ENCODE data around the gene KISS1R.
A peak's percentile ranks its signal among the peaks of the same experiment; 100 is the strongest.

Gene KISS1R

DNA sequence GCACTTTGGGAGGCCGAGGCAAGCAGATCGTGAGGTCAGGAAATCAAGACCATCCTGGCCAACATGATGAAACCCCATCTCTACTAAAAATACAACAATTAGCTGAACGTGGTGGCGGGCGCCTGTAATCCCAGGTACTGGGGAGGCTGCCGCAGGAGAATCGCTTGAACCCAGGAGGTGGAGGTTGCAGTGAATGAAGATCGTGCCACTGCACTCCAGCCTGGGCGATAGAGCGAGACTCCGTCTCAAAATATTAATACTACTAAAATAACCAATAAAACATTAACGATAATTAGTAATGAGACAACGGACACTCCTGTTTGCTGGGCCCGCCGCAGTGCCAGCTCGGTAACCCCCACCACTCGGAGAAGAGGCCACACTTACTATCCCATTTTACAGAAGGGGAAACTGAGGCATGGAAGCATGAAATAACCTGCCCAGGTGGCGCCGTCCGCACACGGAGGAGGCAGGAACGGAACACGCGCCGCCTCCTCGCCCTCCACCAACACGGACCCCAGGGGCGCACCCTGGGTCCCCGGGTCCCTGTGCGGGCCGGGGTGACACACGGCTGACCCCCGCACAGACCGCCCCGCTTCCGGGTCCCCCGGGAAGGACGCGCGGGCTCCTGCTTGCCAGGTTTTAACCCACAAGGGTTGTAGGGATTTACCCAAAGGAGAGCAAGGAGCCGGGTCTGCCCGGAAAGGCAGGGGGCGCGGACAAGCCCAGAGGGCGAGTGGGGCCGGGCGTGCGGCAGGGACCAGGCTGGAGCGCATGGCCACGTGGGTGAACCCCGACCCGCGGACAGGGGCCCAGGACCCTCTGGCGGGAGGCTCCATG is 5.7 kb upstream of the KISS1R start:
- no peaks in the 10 kb centered on the region for H3K36me3 ChIP-seq
- peaks cover 2% of the 10 kb centered on the region for H3K27me3 ChIP-seq
- H3K4me1 ChIP-seq, result no peaks in the 10 kb centered on the region
- H3K9me3 ChIP-seq, result no peaks in the 10 kb centered on the region
- H3K4me3 ChIP-seq (ENCODE audit: low read depth, low read length), result no peak overlapping the region
- TF ChIP-seq CTCF (IDR thresholded peaks at IDR 0.05; ENCODE audit: low read depth, low read length), result no peak
- no peak for DNase-seq

DNA sequence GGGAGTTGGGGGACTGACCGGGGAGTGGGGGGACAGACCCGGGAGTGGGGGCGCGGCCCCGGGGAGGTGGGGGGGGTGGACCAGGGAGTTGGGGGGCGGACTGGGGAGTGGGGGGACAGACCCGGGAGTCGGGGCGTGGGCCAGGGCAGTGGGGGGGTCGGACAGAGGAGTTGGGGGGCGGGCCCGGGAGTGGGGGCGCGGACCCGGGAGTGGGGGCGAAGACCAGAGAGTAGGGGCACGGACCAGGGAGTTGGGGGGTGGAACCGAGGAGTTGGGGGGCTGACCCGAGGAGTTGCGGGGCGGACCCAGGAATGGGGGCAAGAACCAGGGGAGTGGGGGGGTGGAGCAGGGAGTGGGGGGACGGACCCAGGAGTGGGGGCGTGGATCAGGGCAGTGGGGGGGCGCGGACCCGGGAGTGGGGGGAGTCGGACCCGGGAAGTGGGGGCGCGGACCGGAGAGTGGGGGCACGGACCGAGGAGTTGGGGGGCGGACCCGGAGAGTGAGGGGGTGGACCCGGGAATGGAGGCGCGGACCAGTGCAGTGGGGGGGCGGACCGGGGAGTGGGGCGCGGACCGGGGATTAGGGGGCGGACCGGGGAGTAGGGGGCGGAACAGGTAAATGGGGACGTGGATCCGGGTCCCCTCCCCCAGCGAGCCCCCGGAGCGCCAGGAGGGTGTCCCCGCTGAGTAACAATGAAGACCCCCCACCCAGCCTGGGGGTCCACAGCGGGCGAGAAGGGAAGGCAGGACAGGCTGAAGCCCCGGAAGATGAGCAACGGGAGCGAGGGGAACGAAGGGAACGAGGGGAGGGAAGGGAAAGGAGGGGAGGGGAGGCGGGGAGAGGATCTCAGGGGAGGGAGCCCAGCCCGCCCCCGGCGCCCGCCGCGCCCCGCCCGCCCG is 4.7 kb upstream of the KISS1R start:
- peaks cover 11% of the 10 kb centered on the region for H3K27me3 ChIP-seq
- no peak for DNase-seq
- H3K4me1 ChIP-seq, result no peaks in the 10 kb centered on the region
- no peak for TF ChIP-seq CTCF (IDR thresholded peaks at IDR 0.05; ENCODE audit: low read depth, low read length)
- peak overlapping the region; percentile 66 for H3K4me3 ChIP-seq (ENCODE audit: low read depth, low read length)
- H3K9me3 ChIP-seq, result no peaks in the 10 kb centered on the region
- H3K36me3 ChIP-seq, result no peaks in the 10 kb centered on the region

DNA sequence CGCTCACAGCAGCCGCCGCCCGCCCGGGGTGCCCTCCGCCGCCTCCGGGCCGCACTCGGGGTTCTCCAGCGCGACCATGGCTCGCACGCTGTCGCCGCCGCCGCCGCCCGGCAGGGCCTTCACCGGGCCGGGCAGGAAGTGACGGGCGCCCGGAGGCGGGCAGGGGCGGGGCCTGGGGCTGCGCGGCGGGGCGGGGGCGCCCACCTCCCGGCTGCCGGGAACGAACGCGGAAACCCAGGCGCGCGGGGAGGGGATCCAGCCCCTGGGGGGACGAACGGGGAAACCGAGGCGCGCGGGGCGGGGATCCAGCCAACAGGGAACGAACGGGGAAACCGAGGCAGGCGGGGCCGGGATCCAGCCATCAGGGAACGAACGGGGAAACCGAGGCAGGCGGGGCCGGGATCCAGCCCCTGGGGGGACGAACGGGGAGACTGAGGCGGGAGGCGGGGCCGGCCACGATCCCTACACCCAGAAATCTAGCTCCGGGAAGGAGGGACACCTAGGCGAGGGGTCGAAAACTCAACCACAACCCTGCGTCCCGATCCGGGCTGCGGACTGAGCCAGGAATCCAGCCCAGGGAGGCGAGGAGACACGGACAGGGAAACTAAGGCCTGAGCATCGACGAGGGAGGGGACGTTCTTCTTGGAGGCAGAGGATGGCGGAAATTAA is 3.9 kb upstream of the KISS1R start, which contains the start of gene R3HDM4:
R3HDM4 (minus strand) TSS at position 140 of the 669 bp plus-strand sequence; CDS start at position 78, 62 bp downstream.
- H3K27me3 ChIP-seq, result peaks cover 19% of the 10 kb centered on the region
- TF ChIP-seq CTCF (IDR thresholded peaks at IDR 0.05; ENCODE audit: low read depth, low read length), result no peak
- no peaks in the 10 kb centered on the region for H3K36me3 ChIP-seq
- DNase-seq, result peak; percentile 82
- H3K4me3 ChIP-seq (ENCODE audit: low read depth, low read length), result peak within 1 kb of the TSS; percentile 66
- no peaks in the 10 kb centered on the region for H3K9me3 ChIP-seq
- H3K4me1 ChIP-seq, result no peaks in the 10 kb centered on the region

DNA sequence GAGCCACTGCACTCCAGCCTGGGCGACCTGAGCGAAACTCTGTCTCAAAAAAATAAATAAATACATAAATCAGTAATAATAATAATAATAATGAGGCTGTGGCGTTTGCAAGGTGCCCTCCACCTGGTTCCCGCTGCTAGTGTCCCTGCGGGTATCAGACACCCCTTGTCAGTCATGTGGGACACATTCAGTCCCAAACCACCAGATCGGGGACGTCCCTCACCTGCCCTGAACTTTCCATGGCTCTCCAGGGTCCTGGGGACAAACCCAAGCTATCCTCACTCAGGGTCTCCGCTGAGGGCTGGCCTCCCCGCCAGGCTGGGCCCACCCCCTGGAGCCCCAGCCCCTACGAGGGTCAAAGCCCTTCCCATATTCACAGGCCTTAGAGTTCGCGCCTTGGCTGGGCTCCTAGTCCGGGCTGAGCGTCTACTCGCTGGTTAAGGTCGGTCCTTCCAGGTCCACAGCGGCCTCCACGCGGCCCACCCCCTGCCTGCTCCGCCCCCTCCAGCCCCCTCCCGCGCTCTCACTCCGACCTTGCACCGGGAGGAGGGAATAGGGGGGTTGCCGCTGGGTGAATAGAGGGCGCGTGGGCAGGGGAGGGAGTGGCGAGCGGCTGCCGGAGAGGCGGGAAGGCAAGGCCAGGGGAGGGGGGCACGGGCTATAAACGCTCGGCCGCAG is 349 bp upstream of the KISS1R start:
- DNase-seq, result no peak
- H3K4me3 ChIP-seq (ENCODE audit: low read depth, low read length), result no peak overlapping the region; the same call in 1 of the 2 replicates
- H3K27me3 ChIP-seq, result peaks cover 48% of the 10 kb centered on the region
- H3K36me3 ChIP-seq, result no peaks in the 10 kb centered on the region
- TF ChIP-seq CTCF (IDR thresholded peaks at IDR 0.05; ENCODE audit: low read depth, low read length), result no peak
- no peaks in the 10 kb centered on the region for H3K4me1 ChIP-seq
- no peaks in the 10 kb centered on the region for H3K9me3 ChIP-seq

- Histone ChIP-seq H3K36me3 (no peaks in the 10 kb centered on the region), H3K4me1 (no peaks in the 10 kb centered on the region), H3K27me3 (peaks cover 48% of the 10 kb centered on the region), H3K9me3 (no peaks in the 10 kb centered on the region), H3K4me3 (ENCODE audit: low read depth, low read length) (no peak overlapping the region)
- no peak for TF ChIP-seq CTCF (IDR thresholded peaks at IDR 0.05; ENCODE audit: low read depth, low read length)
- DNase-seq, result no peak
Observed at GRCh38 chr19:918152-918437, 962 bp downstream of the KISS1R start.

All from BE2C (cell line).